PC-9 (cell line): ENCODE measurements around the gene APBA2.

ENCODE experiments used
- EZH2 ChIP-seq: fragments of 200-600 bp; sonication (generic); IDR thresholded peaks from 2 replicates; pipeline ENCODE4 v1.8.0; 2017; ENCODE audit warnings: antibody characterized with exemption, low read depth
- TF ChIP-seq, protein P1 (sequence below): fragments of 200-600 bp; sonication (generic); conservative IDR thresholded peaks from 2 replicates; pipeline ENCODE4 v1.6.1; 2017; ENCODE audit warnings: mixed run types, antibody characterized with exemption, mild to moderate bottlenecking, moderate library complexity

DNA sequence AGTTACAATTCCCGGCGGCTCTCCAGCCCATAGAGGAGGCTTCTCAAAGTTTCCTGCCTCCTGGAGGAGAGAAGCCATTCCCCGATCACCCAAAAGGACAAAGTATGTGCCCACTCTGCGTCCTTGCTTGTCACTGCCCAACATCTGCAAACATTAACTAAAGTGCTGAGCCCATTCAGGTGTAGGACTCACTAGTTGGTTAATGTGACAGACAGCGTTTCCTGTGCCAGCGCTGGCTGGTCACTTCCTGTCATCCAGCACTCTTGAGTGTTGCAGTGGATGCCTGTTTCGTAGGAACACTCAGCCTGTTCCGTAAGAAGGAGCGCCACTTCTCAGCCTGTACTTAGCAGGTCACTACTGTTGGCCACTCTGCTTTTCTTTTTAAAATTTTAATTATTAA lies 100.3 kb downstream of the APBA2 start:
- TF ChIP-seq, protein P1, sequence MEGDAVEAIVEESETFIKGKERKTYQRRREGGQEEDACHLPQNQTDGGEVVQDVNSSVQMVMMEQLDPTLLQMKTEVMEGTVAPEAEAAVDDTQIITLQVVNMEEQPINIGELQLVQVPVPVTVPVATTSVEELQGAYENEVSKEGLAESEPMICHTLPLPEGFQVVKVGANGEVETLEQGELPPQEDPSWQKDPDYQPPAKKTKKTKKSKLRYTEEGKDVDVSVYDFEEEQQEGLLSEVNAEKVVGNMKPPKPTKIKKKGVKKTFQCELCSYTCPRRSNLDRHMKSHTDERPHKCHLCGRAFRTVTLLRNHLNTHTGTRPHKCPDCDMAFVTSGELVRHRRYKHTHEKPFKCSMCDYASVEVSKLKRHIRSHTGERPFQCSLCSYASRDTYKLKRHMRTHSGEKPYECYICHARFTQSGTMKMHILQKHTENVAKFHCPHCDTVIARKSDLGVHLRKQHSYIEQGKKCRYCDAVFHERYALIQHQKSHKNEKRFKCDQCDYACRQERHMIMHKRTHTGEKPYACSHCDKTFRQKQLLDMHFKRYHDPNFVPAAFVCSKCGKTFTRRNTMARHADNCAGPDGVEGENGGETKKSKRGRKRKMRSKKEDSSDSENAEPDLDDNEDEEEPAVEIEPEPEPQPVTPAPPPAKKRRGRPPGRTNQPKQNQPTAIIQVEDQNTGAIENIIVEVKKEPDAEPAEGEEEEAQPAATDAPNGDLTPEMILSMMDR: no peak
- TF ChIP-seq EZH2: no peak
